ENCODE measurements around the gene SEPSECS.

DNA sequence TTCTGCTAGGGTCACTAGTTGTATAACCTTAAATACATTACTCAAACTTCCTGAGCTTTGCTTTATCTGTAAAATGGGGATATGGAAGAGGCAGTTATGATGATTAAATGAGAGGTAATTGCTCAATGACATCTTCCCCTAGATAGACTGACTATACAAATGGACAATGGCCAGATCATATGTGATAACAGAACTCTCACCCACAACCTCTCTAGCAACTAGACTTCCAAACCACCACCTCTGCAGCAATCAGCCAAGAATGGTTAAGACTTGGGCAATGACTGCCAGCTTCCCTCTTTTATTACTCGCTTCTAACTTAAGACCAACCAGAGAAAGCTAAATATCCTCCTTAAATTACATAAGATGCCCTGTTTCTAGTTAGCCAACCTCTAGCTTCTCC is 2.9 kb upstream of the SEPSECS start:
- TF ChIP-seq, protein P1, sequence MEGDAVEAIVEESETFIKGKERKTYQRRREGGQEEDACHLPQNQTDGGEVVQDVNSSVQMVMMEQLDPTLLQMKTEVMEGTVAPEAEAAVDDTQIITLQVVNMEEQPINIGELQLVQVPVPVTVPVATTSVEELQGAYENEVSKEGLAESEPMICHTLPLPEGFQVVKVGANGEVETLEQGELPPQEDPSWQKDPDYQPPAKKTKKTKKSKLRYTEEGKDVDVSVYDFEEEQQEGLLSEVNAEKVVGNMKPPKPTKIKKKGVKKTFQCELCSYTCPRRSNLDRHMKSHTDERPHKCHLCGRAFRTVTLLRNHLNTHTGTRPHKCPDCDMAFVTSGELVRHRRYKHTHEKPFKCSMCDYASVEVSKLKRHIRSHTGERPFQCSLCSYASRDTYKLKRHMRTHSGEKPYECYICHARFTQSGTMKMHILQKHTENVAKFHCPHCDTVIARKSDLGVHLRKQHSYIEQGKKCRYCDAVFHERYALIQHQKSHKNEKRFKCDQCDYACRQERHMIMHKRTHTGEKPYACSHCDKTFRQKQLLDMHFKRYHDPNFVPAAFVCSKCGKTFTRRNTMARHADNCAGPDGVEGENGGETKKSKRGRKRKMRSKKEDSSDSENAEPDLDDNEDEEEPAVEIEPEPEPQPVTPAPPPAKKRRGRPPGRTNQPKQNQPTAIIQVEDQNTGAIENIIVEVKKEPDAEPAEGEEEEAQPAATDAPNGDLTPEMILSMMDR (IDR thresholded peaks at IDR 0.05): no peak
- TF ChIP-seq POLR2A (IDR thresholded peaks at IDR 0.05): no peak
